ENCODE data around the gene IRF6.

DNA sequence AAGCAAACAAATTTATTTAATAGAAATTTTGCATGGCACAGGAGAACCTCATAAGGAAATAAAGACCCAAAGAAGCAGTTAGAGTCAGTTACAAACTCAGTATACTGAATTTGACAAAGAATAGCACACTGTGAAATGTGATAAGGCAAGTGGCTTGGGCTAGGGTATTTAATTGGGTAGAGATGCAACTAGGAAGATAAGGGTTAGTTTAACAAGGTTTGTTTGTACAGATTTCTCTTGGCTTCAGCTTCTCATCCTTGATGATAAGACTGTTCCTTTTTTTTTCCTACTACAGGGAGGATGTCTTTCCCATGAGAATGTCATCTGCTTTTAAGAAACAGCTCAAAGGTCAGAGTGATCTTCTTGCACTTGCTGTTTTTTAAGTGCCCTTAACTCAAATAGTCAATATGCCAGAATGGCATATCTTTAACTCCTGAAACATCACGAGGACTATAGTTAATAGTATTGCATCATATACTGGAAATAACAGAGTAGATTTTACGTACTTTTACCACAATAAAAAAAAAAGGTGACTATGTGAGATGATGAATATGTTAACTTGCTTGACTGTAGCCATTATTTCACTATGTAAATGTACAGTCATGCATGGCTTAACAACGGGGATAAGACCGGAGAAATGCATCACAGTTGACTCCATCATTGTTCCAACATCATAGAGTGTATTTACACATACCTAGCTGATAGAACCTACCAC lies 59.3 kb downstream of the IRF6 start:
- TF ChIP-seq, protein P1, sequence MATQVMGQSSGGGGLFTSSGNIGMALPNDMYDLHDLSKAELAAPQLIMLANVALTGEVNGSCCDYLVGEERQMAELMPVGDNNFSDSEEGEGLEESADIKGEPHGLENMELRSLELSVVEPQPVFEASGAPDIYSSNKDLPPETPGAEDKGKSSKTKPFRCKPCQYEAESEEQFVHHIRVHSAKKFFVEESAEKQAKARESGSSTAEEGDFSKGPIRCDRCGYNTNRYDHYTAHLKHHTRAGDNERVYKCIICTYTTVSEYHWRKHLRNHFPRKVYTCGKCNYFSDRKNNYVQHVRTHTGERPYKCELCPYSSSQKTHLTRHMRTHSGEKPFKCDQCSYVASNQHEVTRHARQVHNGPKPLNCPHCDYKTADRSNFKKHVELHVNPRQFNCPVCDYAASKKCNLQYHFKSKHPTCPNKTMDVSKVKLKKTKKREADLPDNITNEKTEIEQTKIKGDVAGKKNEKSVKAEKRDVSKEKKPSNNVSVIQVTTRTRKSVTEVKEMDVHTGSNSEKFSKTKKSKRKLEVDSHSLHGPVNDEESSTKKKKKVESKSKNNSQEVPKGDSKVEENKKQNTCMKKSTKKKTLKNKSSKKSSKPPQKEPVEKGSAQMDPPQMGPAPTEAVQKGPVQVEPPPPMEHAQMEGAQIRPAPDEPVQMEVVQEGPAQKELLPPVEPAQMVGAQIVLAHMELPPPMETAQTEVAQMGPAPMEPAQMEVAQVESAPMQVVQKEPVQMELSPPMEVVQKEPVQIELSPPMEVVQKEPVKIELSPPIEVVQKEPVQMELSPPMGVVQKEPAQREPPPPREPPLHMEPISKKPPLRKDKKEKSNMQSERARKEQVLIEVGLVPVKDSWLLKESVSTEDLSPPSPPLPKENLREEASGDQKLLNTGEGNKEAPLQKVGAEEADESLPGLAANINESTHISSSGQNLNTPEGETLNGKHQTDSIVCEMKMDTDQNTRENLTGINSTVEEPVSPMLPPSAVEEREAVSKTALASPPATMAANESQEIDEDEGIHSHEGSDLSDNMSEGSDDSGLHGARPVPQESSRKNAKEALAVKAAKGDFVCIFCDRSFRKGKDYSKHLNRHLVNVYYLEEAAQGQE (IDR thresholded peaks at IDR 0.05; ENCODE audit: borderline replicate concordance): no peak
- TF ChIP-seq, protein P2, sequence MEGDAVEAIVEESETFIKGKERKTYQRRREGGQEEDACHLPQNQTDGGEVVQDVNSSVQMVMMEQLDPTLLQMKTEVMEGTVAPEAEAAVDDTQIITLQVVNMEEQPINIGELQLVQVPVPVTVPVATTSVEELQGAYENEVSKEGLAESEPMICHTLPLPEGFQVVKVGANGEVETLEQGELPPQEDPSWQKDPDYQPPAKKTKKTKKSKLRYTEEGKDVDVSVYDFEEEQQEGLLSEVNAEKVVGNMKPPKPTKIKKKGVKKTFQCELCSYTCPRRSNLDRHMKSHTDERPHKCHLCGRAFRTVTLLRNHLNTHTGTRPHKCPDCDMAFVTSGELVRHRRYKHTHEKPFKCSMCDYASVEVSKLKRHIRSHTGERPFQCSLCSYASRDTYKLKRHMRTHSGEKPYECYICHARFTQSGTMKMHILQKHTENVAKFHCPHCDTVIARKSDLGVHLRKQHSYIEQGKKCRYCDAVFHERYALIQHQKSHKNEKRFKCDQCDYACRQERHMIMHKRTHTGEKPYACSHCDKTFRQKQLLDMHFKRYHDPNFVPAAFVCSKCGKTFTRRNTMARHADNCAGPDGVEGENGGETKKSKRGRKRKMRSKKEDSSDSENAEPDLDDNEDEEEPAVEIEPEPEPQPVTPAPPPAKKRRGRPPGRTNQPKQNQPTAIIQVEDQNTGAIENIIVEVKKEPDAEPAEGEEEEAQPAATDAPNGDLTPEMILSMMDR (IDR thresholded peaks at IDR 0.05; ENCODE audit: poor library complexity, severe bottlenecking): no peak
- no peak for TF ChIP-seq EZH2 (IDR thresholded peaks at IDR 0.05; ENCODE audit: borderline replicate concordance, insufficient read depth, low read length, poor library complexity, severe bottlenecking)
- no peak for TF ChIP-seq MXI1 (conservative IDR thresholded peaks at IDR 0.05; ENCODE audit: poor library complexity, severe bottlenecking)
- TF ChIP-seq TAF1 (IDR thresholded peaks at IDR 0.05; ENCODE audit: low read depth): no peak
- no peak for TF ChIP-seq EP300 (conservative IDR thresholded peaks at IDR 0.05; ENCODE audit: poor library complexity, severe bottlenecking)
- no peak for TF ChIP-seq POLR2AphosphoS5 (IDR thresholded peaks at IDR 0.05)
- no peak for TF ChIP-seq RAD21 (conservative IDR thresholded peaks at IDR 0.05)
